ENCODE data around the gene RLN3. TPM values are rescaled to one million over a fixed set of nuclear protein-coding genes. Genes with fewer than 3 reads are reported as not detected.

RLN3 gene
- total and polyA plus RNA-seq, 10 of the 15 experiments (the other 5 are each of a cell fraction or from before 2014, with no cell fraction given) = not detected

- ATAC-seq (peak; percentile 21), FAIRE-seq (no peak), DNase-seq (ENCODE audit: low read depth, low spot score) (no peak)
- WGBS (ENCODE audit: insufficient coverage, insufficient replicate concordance, low lambda C conversion rate, missing lambda C conversion rate) = 3% methylated on average over 55 of the region's 56 CpGs
- intact Hi-C loops (cut with micrococcal nuclease; ENCODE audit: unreplicated experiment) (loop anchor here (10.0 kb wide), 1 partner anchor 852 kb away; the partner anchor contains the start of genes IER2 and STX10), in situ Hi-C loops (cut with MboI) (no loop called here)
- Histone ChIP-seq H3K27me3 (replicated peaks in 1 of 2; ENCODE audit: control insufficient read depth in 2 of 2, insufficient read depth in 2 of 2, low read length in 1 of 2) (no peaks in the 10 kb centered on the region), H3K79me2 (ENCODE audit: control insufficient read depth, insufficient read depth, low read length) (peaks cover 11% of the 10 kb centered on the region), H3K36me3 (ENCODE audit: control insufficient read depth in 2 of 2, insufficient read depth in 2 of 2, low read length in 1 of 2) (no peaks in the 10 kb centered on the region), H2AFZ (ENCODE audit: control insufficient read depth, low read depth, low read length) (peak overlapping the region; percentile 98), H3K4me2 (ENCODE audit: control insufficient read depth, insufficient read depth) (peak overlapping the region; percentile 93), H3K4me1 (ENCODE audit: control insufficient read depth, insufficient read depth, low read length) (peaks cover 35% of the 10 kb centered on the region), H3K9ac (ENCODE audit: control insufficient read depth, insufficient read depth, low read length) (peak overlapping the region; percentile 93), H3K9me3 (replicated peaks; ENCODE audit: control insufficient read depth, insufficient read depth, low read length) (no peaks in the 10 kb centered on the region), H4K20me1 (ENCODE audit: control insufficient read depth, insufficient read depth) (no peaks in the 10 kb centered on the region), H3K27ac (ENCODE audit: control insufficient read depth, insufficient read depth) (peak overlapping the region; percentile 95), H3K4me3 (peak overlapping the region; percentile 75)
- RAD21 ChIA-PET (ENCODE audit: unreplicated experiment) = interaction anchor here (0.6 to 4.6 kb wide), 13 partner anchors 8 to 379 kb away, joined by 3 to 35 read pairs (median 4); partner anchors contain the start of genes ASF1B, DCAF15 and IL27RA
- POLR2A ChIA-PET = interaction anchor here (0.6 to 4.9 kb wide), 13 partner anchors 9 to 130 kb away, joined by 3 to 49 read pairs (median 5); partner anchors contain the start of gene IL27RA
- TSS peak; percentile 96 for BruUV-seq (replicated peaks)
- SMC1A ChIA-PET (ENCODE audit: uncharacterized antibody, unreplicated experiment) = interaction anchor here (1.3 to 4.0 kb wide), 4 partner anchors 8 to 160 kb away, joined by 4 to 18 read pairs (median 10); partner anchors contain the start of gene IL27RA
- CTCF ChIA-PET = interaction anchor here (1.0 to 5.1 kb wide), 7 partner anchors 10 to 130 kb away, joined by 3 to 30 read pairs (median 4); partner anchors contain the start of genes ASF1B and IL27RA
- TF ChIP-seq TCF3 (IDR thresholded peaks at IDR 0.05; ENCODE audit: borderline replicate concordance, insufficient read depth, low read depth, low read length) (0 out of 2 replicates have a peak, but pooled peaks have one; percentile 49), ZNF207 (IDR thresholded peaks at IDR 0.05; ENCODE audit: borderline replicate concordance) (peak; percentile 93; the same call in 1 of the 2 replicates), STAT3 (IDR thresholded peaks at IDR 0.05; ENCODE audit: low read depth, low read length) (peak; percentile 37; the same call in 1 of the 2 replicates), POLR2A (IDR thresholded peaks at IDR 0.05; ENCODE audit: low read depth, low read length) (peak; percentile 86), TAF1 (IDR thresholded peaks at IDR 0.05; ENCODE audit: borderline replicate concordance, low read depth, low read length) (no peak), SMAD1 (IDR thresholded peaks at IDR 0.05; ENCODE audit: low read depth, partially characterized antibody) (no peak), YBX1 (IDR thresholded peaks at IDR 0.05) (no peak), RFX5 (IDR thresholded peaks at IDR 0.05; ENCODE audit: low read depth, low read length) (no peak), LARP7 (IDR thresholded peaks at IDR 0.05) (peak; percentile 99), CREM (IDR thresholded peaks at IDR 0.05; ENCODE audit: low read depth) (peak; percentile 99), ZBTB4 (CRISPR knock-in tag; IDR thresholded peaks at IDR 0.05) (peak; percentile 59; the same call in 1 of the 2 replicates), BRCA1 (IDR thresholded peaks at IDR 0.05; ENCODE audit: low read depth, low read length) (peak; percentile 59; the same call in 1 of the 2 replicates), JUND (IDR thresholded peaks at IDR 0.05; ENCODE audit: low read depth, low read length) (peak; percentile 94), GATAD2B (conservative IDR thresholded peaks at IDR 0.05; ENCODE audit: low read depth) (peak; percentile 99), BACH1 (IDR thresholded peaks at IDR 0.05; ENCODE audit: borderline replicate concordance) (peak; percentile 78), STAT1 (conservative IDR thresholded peaks at IDR 0.05) (peak; percentile 15)
- TF ChIP-seq, protein P1, sequence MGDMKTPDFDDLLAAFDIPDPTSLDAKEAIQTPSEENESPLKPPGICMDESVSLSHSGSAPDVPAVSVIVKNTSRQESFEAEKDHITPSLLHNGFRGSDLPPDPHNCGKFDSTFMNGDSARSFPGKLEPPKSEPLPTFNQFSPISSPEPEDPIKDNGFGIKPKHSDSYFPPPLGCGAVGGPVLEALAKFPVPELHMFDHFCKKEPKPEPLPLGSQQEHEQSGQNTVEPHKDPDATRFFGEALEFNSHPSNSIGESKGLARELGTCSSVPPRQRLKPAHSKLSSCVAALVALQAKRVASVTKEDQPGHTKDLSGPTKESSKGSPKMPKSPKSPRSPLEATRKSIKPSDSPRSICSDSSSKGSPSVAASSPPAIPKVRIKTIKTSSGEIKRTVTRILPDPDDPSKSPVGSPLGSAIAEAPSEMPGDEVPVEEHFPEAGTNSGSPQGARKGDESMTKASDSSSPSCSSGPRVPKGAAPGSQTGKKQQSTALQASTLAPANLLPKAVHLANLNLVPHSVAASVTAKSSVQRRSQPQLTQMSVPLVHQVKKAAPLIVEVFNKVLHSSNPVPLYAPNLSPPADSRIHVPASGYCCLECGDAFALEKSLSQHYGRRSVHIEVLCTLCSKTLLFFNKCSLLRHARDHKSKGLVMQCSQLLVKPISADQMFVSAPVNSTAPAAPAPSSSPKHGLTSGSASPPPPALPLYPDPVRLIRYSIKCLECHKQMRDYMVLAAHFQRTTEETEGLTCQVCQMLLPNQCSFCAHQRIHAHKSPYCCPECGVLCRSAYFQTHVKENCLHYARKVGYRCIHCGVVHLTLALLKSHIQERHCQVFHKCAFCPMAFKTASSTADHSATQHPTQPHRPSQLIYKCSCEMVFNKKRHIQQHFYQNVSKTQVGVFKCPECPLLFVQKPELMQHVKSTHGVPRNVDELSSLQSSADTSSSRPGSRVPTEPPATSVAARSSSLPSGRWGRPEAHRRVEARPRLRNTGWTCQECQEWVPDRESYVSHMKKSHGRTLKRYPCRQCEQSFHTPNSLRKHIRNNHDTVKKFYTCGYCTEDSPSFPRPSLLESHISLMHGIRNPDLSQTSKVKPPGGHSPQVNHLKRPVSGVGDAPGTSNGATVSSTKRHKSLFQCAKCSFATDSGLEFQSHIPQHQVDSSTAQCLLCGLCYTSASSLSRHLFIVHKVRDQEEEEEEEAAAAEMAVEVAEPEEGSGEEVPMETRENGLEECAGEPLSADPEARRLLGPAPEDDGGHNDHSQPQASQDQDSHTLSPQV (IDR thresholded peaks at IDR 0.05) = peak; percentile 66; the same call in 1 of the 2 replicates
Observed at GRCh38 chr19:14006766-14007562, 21.0 kb upstream of the RLN3 start.
